ENCODE data around the gene ZNF260. TPM values are rescaled to one million over a fixed set of nuclear protein-coding genes. Genes with fewer than 3 reads are reported as not detected.

ZNF260 gene
- total RNA-seq, 1 donor from 2014 or later, result 7.5 TPM

GRCh38 chr19:36483653-36484052, 44.4 kb downstream of the ZNF260 start:
- peaks cover 54% of the 10 kb centered on the region for H3K9me3 Mint-ChIP-seq
- intact Hi-C loops (cut with micrococcal nuclease), result loop anchor here (10.0 kb wide), 1 partner anchor 831 kb away; no protein-coding TSS in a partner anchor
- H3K36me3 Mint-ChIP-seq (ENCODE audit: low read depth), result peaks cover 11% of the 10 kb centered on the region
- DNase-seq (ENCODE audit: low spot score), result no peak
- no peak overlapping the region for H3K4me3 Mint-ChIP-seq
- peaks cover 10% of the 10 kb centered on the region for H3K4me1 Mint-ChIP-seq (ENCODE audit: low read depth)
- H3K27me3 Mint-ChIP-seq (ENCODE audit: insufficient read depth), result no peaks in the 10 kb centered on the region
- H3K27ac Mint-ChIP-seq, result no peak overlapping the region

- H3K27ac Mint-ChIP-seq, result no peak overlapping the region
- intact Hi-C loops (cut with micrococcal nuclease), result loop anchor here (10.0 kb wide), 1 partner anchor 832 kb away; no protein-coding TSS in a partner anchor
- no peaks in the 10 kb centered on the region for H3K27me3 Mint-ChIP-seq (ENCODE audit: insufficient read depth)
- H3K9me3 Mint-ChIP-seq, result peaks cover 60% of the 10 kb centered on the region
- peaks cover 11% of the 10 kb centered on the region for H3K36me3 Mint-ChIP-seq (ENCODE audit: low read depth)
- peaks cover 2% of the 10 kb centered on the region for H3K4me1 Mint-ChIP-seq (ENCODE audit: low read depth)
- DNase-seq (ENCODE audit: low spot score), result no peak
- H3K4me3 Mint-ChIP-seq, result no peak overlapping the region
Observed at GRCh38 chr19:36482876-36483275, 45.2 kb downstream of the ZNF260 start.

Other genes with a start within 250 kb of the ZNF260 start
- 0.83 and 1.7 TPM in 2 replicates for gene ZFP14, start 149.1 kb downstream of the ZNF260 start, total RNA-seq
- gene ZFP82, start 109.6 kb downstream of the ZNF260 start, total RNA-seq, result 5.1 and 5.3 TPM in 2 replicates
- 6.9 and 8.7 TPM in 2 replicates for gene ZNF566, start 38.7 kb downstream of the ZNF260 start, total RNA-seq
- gene ZNF529, start 45.0 kb upstream of the ZNF260 start, total RNA-seq, result 20.3 and 20.7 TPM in 2 replicates
- 10.2 and 10.8 TPM in 2 replicates for gene ZNF382, start 77.0 kb upstream of the ZNF260 start, total RNA-seq
- 5.5 and 6.8 TPM in 2 replicates for gene ZNF461, start 138.6 kb upstream of the ZNF260 start, total RNA-seq
- gene ZNF567, start 159.3 kb upstream of the ZNF260 start, total RNA-seq, result 5.8 and 8.5 TPM in 2 replicates
- gene ZNF850, start 244.5 kb upstream of the ZNF260 start, total RNA-seq, result 3.2 and 3.7 TPM in 2 replicates

Data from activated T-helper 1 cell treated with anti-CD3 and anti-CD28 coated beads, Interleukin-12 subunit alpha, Interleukin-12 subunit beta, Interleukin-2, Interleukin-4 antibody, amounts not matched to agents 30 ng/mL and 10 ng/mL and 1 ng/mL, durations not matched to agents 14 hours and 24 hours and 36 hours (primary cell).